Subcutaneous adipose tissue (tissue), 4 donors: ENCODE results near the gene NNAT. TPM values are rescaled to one million over a fixed set of nuclear protein-coding genes. Genes with fewer than 3 reads are reported as not detected.

Experiments used
- total RNA-seq, 4 donors: library from RNA; depleted of rRNA; stranded (reverse); fragments of >200 nt; gene quantifications; one replicate each; pipeline ENCODE4 v1.1.0, GENCODE V29; 2016
- TF ChIP-seq, protein P1 (sequence below): fragments of 450-650 bp; IDR thresholded peaks from one replicate; pipeline ENCODE4 v1.5.1; 2016; ENCODE audit warnings: low read depth, mild to moderate bottlenecking, control low read depth, antibody characterized with exemption, moderate library complexity

NNAT gene
- total RNA-seq, 4 donors from 2014 or later = 11.0 to 44.3 (median 18.2) TPM

DNA sequence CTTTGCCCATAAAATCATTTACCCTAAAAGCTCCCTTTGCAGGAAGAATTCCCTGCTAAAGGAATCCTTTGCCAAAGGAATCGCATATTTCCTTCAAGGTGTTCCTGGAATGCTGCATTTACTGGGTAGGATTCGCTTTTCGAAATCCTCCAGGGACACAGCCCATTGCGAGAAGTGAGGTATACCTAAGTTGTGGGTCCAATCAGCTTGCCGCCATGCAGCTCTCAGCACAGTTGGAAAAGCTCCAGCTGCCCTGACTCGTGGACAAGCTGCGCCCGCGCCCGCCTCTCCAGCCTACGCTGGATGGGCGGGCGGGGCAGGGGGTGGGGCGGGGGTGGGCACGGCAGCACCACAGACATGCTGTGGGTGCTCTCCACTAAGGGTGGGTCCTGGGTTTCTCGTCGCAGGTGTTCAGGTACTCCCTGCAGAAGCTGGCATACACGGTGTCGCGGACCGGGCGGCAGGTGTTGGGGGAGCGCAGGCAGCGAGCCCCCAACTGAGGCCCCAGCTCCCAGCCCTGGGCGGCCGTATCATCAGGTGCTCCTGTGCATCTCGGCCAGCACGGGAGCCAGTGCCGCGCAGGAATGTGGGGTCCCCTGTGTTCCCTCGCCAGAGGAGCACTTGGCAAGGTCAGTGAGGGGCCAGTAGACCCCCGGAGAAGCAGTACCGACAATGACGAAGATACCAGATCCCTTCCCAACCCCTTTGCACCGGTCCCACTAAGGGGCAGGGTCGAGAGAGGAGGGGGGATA lies 1.4 kb downstream of the NNAT start:
- TF ChIP-seq, protein P1, sequence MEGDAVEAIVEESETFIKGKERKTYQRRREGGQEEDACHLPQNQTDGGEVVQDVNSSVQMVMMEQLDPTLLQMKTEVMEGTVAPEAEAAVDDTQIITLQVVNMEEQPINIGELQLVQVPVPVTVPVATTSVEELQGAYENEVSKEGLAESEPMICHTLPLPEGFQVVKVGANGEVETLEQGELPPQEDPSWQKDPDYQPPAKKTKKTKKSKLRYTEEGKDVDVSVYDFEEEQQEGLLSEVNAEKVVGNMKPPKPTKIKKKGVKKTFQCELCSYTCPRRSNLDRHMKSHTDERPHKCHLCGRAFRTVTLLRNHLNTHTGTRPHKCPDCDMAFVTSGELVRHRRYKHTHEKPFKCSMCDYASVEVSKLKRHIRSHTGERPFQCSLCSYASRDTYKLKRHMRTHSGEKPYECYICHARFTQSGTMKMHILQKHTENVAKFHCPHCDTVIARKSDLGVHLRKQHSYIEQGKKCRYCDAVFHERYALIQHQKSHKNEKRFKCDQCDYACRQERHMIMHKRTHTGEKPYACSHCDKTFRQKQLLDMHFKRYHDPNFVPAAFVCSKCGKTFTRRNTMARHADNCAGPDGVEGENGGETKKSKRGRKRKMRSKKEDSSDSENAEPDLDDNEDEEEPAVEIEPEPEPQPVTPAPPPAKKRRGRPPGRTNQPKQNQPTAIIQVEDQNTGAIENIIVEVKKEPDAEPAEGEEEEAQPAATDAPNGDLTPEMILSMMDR = no peak

DNA sequence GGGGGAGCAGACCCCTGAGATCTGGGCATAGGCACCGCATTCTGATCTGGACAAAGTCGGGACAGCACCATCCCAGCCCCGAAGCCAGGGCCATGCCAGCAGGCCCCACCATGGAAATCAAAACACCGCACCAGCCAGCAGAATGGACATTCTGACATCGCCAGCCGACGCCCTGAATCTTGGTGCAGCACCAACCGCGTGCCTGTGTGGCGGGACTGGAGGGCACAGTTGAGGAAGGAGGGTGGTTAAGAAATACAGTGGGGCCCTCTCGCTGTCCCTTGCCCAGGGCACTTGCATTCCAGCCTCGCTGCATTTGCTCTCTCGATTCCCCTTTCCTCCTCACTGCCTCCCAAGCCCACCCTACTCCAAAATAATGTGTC lies 2.0 kb downstream of the NNAT start:
- TF ChIP-seq, protein P1 = no peak

DNA sequence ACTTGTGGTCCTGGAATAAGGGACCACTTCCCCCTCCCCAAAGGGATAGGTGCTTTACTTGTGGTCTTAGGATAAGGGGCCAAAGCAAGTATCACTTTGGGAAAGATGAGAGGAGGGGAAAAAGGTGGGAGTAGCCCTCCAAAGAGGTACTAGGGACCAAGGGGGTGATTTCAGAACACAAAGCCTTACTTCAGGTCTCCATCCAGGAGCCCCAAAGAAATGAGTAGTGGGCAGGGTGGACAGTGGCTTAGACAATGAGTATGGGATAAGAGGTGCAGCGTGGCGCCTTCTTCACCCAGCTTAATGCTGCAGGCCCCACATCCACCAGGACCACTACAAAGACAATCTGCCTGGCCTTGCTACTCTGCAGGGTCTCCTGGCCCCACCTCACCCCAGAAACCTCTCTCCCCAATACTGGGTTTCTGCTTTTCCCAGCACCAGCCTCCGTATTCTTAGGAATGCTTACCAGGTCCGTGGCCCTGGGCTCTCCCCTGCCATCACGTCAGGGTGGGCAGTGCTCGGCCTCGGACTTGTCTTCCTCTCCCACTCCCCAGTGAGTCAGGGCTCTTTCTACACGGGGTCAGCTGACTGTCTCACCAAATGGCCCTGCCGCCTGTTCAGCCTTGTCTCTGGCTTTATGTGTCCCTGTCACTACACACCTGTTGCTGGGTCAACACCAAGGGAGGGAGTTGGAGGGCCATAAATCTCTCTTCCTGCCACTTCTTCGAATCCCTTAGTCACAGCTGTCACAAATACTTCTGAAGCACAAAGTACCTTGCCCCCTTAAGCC lies 3.1 kb downstream of the NNAT start:
- TF ChIP-seq, protein P1 = no peak

DNA sequence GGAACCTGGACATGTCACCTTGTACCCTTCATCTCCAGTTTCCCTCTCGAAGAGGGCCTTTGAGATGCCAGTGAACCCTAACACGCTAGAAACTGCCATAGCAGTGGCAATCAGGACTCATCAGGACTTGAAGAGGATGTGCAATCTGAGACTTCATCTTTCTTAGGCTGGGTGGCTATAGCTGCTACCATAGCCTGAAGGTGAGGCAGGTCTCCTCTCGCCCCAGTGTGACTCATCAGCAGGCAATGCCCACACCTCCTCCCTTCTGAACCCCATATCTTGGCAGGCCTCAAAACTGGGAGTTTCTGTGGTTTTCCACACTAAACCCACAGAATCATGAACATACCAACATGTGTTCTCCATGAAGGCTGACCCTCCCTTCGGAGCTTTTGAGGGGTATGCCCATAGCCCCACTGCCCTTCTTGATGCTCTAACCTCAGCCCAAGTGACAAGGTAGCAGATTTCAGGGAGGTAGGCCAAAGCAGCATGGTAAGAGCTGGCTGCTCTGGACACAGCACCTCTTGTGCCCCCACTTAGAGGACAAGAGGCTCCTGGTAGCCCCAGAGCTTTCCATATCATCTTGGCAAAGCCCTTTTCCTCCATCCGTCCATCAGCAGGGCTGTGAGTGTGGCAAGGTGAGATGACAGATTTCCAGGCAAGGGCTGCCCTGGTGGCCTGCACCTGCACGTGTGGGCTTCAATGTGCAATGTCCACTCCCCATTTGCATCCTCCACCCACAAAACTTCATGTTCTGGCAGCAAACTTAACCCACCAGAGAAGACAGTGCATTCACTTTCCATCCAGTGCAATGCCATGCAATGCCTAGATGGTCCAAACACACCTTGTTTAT lies 4.0 kb downstream of the NNAT start:
- TF ChIP-seq, protein P1 = no peak

DNA sequence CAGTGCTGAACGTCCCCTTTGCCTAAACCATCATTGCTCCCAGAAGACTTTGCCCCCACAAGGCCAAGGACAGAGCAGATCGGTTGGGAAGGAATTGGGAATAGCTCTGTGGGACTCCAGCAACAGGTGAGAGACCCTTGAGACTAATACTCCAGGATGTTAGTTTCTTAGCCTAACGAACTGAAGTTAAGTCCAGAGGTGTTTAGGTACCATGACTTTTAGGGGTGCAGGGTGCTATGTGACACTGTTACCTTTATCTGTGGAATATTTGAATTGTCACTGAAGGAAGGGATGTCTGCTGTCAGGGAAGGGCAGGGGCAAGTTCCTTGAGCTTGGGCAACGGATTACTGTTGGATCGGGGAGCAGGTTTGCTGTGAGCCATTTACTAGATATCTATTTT lies 4.8 kb downstream of the NNAT start:
- TF ChIP-seq, protein P1 = no peak

DNA sequence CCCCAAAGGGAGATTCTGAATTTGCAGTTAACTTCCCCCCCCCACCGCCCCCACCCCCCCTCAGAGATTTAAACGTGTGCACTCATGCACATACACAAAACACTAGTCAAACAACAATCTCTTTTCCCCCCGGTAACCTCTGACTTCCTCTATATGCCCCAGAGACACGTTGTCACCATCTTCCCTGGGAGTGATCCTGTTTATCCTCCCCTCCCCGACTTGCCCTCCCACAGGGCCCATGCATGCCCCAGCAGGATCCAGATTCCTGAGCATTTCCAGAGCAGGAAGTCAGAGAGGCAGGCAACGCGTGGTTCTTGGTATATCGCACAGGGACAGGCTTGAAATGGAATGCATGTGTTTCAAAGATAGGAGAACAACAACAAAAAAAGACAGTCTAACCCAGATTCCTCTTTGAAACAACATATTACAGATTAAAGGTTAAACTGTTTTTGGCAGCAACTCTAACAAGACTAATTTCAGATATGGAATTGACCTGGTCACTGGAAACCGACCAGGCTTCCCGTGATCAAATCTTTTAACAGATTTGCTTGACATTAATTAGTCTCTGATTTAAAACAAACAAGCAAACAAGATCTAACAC lies 5.3 kb downstream of the NNAT start:
- TF ChIP-seq, protein P1 = no peak
